Neuronal stem cell (in vitro differentiated cells): Measurements from ENCODE around the gene ERBIN.
"Not testable (repeated sequence)": the region's sequence is repeated elsewhere in the genome, so short reads cannot be mapped to it uniquely, and the experiment has no call there.

Experiments used
- DNase-seq: peaks from one replicate; pipeline ENCODE4 v3.0.0-alpha.2; 2013; ENCODE audit warnings: low spot score
- H2AFZ ChIP-seq: one replicate; pipeline ENCODE4 v1.6.1; 2013; ENCODE audit warnings: mild to moderate bottlenecking, low read length, inconsistent platforms
- H2AK5ac ChIP-seq: 2 replicates; pipeline ENCODE4 v1.6.1; 2013; ENCODE audit warnings: low read depth, mild to moderate bottlenecking, inconsistent platforms, low read length, moderate library complexity, mixed read lengths
- H2BK120ac ChIP-seq: 2 replicates; pipeline ENCODE4 v1.6.1; 2013; ENCODE audit warnings: low read depth, mild to moderate bottlenecking, inconsistent platforms, low read length, moderate library complexity, mixed read lengths
- H2BK12ac ChIP-seq: one replicate; pipeline ENCODE4 v1.6.1; 2013; ENCODE audit warnings: low read length, inconsistent platforms
- H2BK15ac ChIP-seq: 2 replicates; pipeline ENCODE4 v1.6.1; 2013; ENCODE audit warnings: mild to moderate bottlenecking, low read length, inconsistent platforms, mixed read lengths
- H2BK5ac ChIP-seq: one replicate; pipeline ENCODE4 v1.6.1; 2013; ENCODE audit warnings: inconsistent platforms, mild to moderate bottlenecking, low read length, moderate library complexity
- H3K14ac ChIP-seq: one replicate; pipeline ENCODE4 v1.6.1; 2013; ENCODE audit warnings: low read length, inconsistent platforms
- H3K18ac ChIP-seq: 2 replicates; pipeline ENCODE4 v1.6.1; 2013; ENCODE audit warnings: low read length, inconsistent platforms
- H3K23ac ChIP-seq: 2 replicates; pipeline ENCODE4 v1.6.1; 2013; ENCODE audit warnings: low read depth, mild to moderate bottlenecking, mixed read lengths, low read length, inconsistent platforms; ENCODE audit not compliant: poor library complexity
- H3K27ac ChIP-seq: replicated peaks from 3 replicates; pipeline ENCODE4 v1.5.1; 2013; ENCODE audit warnings: low read length, inconsistent platforms
- H3K27me3 ChIP-seq, 3 experiments: 2 replicates each; pipeline ENCODE4 v1.6.1; 2013; ENCODE audit warnings: low read length in 3 of 3, mild to moderate bottlenecking in 2 of 3, inconsistent platforms in 1 of 3, low read depth in 1 of 3, mixed read lengths in 1 of 3, moderate library complexity in 1 of 3; ENCODE audit not compliant: control insufficient read depth in 3 of 3, insufficient read depth in 3 of 3
- H3K36me3 ChIP-seq, 2 donors: replicated peaks in 1 of 2; 2 replicates each; pipeline ENCODE4 v1.6.1; 2013; ENCODE audit warnings: low read length in 2 of 2; ENCODE audit not compliant: control insufficient read depth in 2 of 2, insufficient read depth in 2 of 2
- H3K4ac ChIP-seq: 2 replicates; pipeline ENCODE4 v1.6.1; 2013; ENCODE audit warnings: inconsistent platforms, mild to moderate bottlenecking, low read length, moderate library complexity
- H3K4me1 ChIP-seq, 2 donors: 1 replicate in 1 of 2; 2 replicates in 1 of 2; pipeline ENCODE4 v1.6.1; 2013; ENCODE audit warnings: low read length in 2 of 2, low read depth in 1 of 2; ENCODE audit not compliant: control insufficient read depth in 2 of 2, insufficient read depth in 1 of 2
- H3K4me2 ChIP-seq: one replicate; pipeline ENCODE4 v1.6.1; 2013; ENCODE audit warnings: mild to moderate bottlenecking, low read length, inconsistent platforms; ENCODE audit not compliant: insufficient read depth, poor library complexity, severe bottlenecking
- H3K4me3 ChIP-seq, 2 donors: 2 replicates each; pipeline ENCODE4 v1.5.1; 2013; ENCODE audit warnings: low read length in 2 of 2, mild to moderate bottlenecking in 2 of 2, inconsistent platforms in 1 of 2, moderate library complexity in 1 of 2
- H3K79me1 ChIP-seq: one replicate; pipeline ENCODE4 v1.6.1; 2013; ENCODE audit warnings: low read depth, mild to moderate bottlenecking, inconsistent platforms, low read length, moderate library complexity
- H3K9ac ChIP-seq: one replicate; pipeline ENCODE4 v1.6.1; 2013; ENCODE audit warnings: mild to moderate bottlenecking, low read depth, low read length, inconsistent platforms; ENCODE audit not compliant: poor library complexity
- H3K9me3 ChIP-seq, 2 donors: replicated peaks in 1 of 2; 2 replicates each; pipeline versions ENCODE3 to v1.6.1; 2013; ENCODE audit warnings: low read length in 2 of 2, mild to moderate bottlenecking in 2 of 2, inconsistent platforms in 1 of 2, low read depth in 1 of 2, mixed read lengths in 1 of 2, moderate library complexity in 1 of 2; ENCODE audit not compliant: control insufficient read depth in 2 of 2, insufficient read depth in 1 of 2
- H4K8ac ChIP-seq: one replicate; pipeline ENCODE4 v1.6.1; 2013; ENCODE audit warnings: low read depth, mild to moderate bottlenecking, inconsistent platforms, low read length, moderate library complexity
- H4K91ac ChIP-seq: one replicate; pipeline ENCODE4 v1.6.1; 2013; ENCODE audit warnings: low read length, low read depth, mild to moderate bottlenecking, inconsistent platforms; ENCODE audit not compliant: poor library complexity
- whole genome bisulfite sequencing, 2 donors: extraction: QIAGEN DNeasy Blood & Tissue Kit; methylation state at CpG; one replicate each; pipeline ENCODE4 v1.1.7; 2013; ENCODE audit warnings: missing lambda C conversion rate in 2 of 2, mixed read lengths in 1 of 2; ENCODE audit not compliant: insufficient read length in 2 of 2, insufficient replicate concordance in 1 of 2; ENCODE audit errors: extremely low coverage in 2 of 2; 5-methylcytosine and 5-hydroxymethylcytosine counted together

The ERBIN gene

DNA sequence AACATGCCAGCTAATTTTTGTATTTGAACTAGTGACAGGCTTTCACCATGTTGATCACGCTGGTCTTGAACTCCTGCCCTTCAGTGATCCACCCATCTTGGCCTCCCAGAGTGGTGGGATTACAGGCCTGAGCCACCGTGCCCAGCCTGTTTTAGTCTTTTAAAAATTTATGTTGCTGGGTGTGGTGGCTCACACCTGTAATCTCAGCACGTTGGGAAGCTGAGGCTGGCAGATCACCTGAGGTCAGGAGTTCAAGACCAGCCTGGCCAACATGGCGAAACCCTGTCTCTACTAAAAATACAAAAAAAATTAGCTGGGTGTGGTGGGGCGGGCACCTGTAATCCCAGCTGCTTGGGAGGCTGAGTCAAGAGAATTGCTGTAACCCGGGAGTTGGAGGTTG, 10.7 kb upstream of the ERBIN start:
- not testable (repeated sequence) for H3K9ac ChIP-seq, H3K4me3 ChIP-seq, H4K91ac ChIP-seq, H2BK12ac ChIP-seq, H3K18ac ChIP-seq, H3K4me1 ChIP-seq, H2AFZ ChIP-seq, H3K14ac ChIP-seq, H2BK5ac ChIP-seq, H4K8ac ChIP-seq, H2BK15ac ChIP-seq, H3K4ac ChIP-seq, H3K9me3 ChIP-seq, H3K4me2 ChIP-seq, H2AK5ac ChIP-seq, H3K23ac ChIP-seq, H2BK120ac ChIP-seq, H3K79me1 ChIP-seq, H3K27ac ChIP-seq, DNase-seq, H3K36me3 ChIP-seq
- peaks cover 0 to 14% (median 0%) of the 10 kb centered on the region in 3 experiments for H3K27me3 ChIP-seq
- WGBS, 2 donors, result no CpG with 5 or more reads among the region's 6 CpGs

DNA sequence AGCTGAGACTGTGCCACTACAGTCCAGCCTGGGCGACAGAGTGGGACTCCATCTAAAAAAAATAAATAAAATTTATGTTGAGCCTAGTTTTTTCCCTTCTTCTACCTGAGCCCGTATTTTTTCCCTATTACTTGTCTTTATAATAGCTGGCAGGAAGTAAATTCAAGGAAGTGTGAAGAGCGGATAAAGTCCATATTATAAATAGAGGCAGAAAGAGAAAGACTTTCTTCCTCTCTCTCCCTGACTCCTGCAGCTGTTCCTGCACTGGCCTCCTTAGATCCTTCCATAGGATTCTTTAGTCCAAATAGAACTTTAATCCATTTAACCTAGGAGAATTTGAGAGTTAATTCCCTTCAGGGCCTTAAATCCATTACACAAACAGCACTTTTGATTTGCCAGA, 10.3 kb upstream of the ERBIN start:
- H3K27ac ChIP-seq, result no peak overlapping the region
- no peak overlapping the region for H3K23ac ChIP-seq
- H4K8ac ChIP-seq, result no peak overlapping the region
- H2AK5ac ChIP-seq, result no peak overlapping the region
- H3K4me1 ChIP-seq, result peaks cover 0 to 2% of the 10 kb centered on the region in 2 donors
- no peak for DNase-seq
- H3K79me1 ChIP-seq, result no peaks in the 10 kb centered on the region
- peaks cover 0 to 14% (median 0%) of the 10 kb centered on the region in 3 experiments for H3K27me3 ChIP-seq
- H3K18ac ChIP-seq, result no peak overlapping the region
- H2BK12ac ChIP-seq, result no peak overlapping the region
- H3K4ac ChIP-seq, result no peak overlapping the region
- H2BK120ac ChIP-seq, result no peak overlapping the region
- no peak overlapping the region for H3K4me2 ChIP-seq
- no peak overlapping the region for H3K14ac ChIP-seq
- no peak overlapping the region for H3K9ac ChIP-seq
- no peak overlapping the region for H4K91ac ChIP-seq
- H3K4me3 ChIP-seq, result no peak overlapping the region
- no peak overlapping the region for H2AFZ ChIP-seq
- no peaks in the 10 kb centered on the region for H3K9me3 ChIP-seq
- no peak overlapping the region for H2BK5ac ChIP-seq
- WGBS, 2 donors, result no CpG with 5 or more reads among the region's 3 CpGs
- H2BK15ac ChIP-seq, result no peak overlapping the region
- H3K36me3 ChIP-seq, result no peaks in the 10 kb centered on the region

DNA sequence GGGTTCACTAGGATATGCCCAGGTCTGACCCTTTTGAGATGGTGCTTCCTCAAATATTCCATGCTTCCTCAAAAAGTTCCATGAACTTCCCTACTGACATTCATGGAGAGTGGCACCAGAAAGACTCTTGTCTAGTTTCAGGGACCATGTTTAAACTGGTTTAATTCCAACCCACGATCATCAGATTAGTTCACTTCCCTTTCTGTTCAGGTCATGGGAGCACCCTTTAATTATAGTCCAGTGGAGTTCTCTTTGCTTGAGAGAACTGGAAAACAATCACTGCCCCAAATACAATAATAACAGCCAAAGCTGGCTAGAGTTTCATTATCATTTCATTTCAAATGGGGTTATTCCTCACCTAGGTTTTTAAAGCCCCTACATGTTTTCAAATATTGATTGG, 9.7 kb upstream of the ERBIN start:
- H3K27ac ChIP-seq, result no peak overlapping the region
- no peak overlapping the region for H3K14ac ChIP-seq
- no peak overlapping the region for H2AK5ac ChIP-seq
- H2BK5ac ChIP-seq, result no peak overlapping the region
- no peak overlapping the region for H3K4ac ChIP-seq
- peaks cover 0 to 14% (median 0%) of the 10 kb centered on the region in 3 experiments for H3K27me3 ChIP-seq
- no peak for DNase-seq
- H3K23ac ChIP-seq, result no peak overlapping the region
- H3K9me3 ChIP-seq, result no peaks in the 10 kb centered on the region
- WGBS, 2 donors, result no CpG with 5 or more reads among the region's 1 CpG
- no peaks in the 10 kb centered on the region for H3K36me3 ChIP-seq
- H2BK120ac ChIP-seq, result no peak overlapping the region
- H4K8ac ChIP-seq, result no peak overlapping the region
- H2BK12ac ChIP-seq, result no peak overlapping the region
- H3K9ac ChIP-seq, result no peak overlapping the region
- no peaks in the 10 kb centered on the region for H3K79me1 ChIP-seq
- H4K91ac ChIP-seq, result no peak overlapping the region
- H2BK15ac ChIP-seq, result no peak overlapping the region
- H3K4me2 ChIP-seq, result no peak overlapping the region
- H3K18ac ChIP-seq, result no peak overlapping the region
- H3K4me3 ChIP-seq, result no peak overlapping the region
- H2AFZ ChIP-seq, result no peak overlapping the region
- H3K4me1 ChIP-seq, result peaks cover 2% of the 10 kb centered on the region in 2 donors

DNA sequence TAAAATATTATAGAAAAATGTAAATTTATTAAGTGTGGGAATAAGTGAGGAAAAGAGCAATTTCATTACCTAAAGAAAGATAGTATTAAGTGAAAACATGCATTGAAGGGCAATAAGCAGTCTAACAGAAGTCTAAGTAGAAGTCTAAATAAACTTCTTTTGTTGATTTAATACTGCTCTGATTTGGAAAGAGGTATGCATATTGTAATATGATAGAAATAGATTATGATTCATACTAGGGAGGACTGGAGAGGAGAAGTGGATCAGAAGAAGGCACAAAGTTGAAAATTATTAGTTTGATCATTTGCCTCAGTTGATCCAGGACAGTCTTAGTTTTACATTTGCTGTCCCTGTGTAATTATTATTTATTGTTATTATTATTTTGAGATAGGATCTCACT, 6.6 kb upstream of the ERBIN start:
- no peak overlapping the region for H2BK12ac ChIP-seq
- H3K18ac ChIP-seq, result no peak overlapping the region
- H2BK15ac ChIP-seq, result no peak overlapping the region
- no peak overlapping the region for H2AFZ ChIP-seq
- no peak overlapping the region for H4K8ac ChIP-seq
- no peak overlapping the region for H3K4me3 ChIP-seq
- DNase-seq, result no peak
- no peak overlapping the region for H3K4me2 ChIP-seq
- H3K9me3 ChIP-seq, result no peaks in the 10 kb centered on the region
- no peak overlapping the region for H2AK5ac ChIP-seq
- H3K79me1 ChIP-seq, result no peaks in the 10 kb centered on the region
- peaks cover 0 to 3% (median 0%) of the 10 kb centered on the region in 3 experiments for H3K27me3 ChIP-seq
- no peak overlapping the region for H2BK120ac ChIP-seq
- peaks cover 0 to 2% of the 10 kb centered on the region in 2 donors for H3K4me1 ChIP-seq
- H3K36me3 ChIP-seq, result no peaks in the 10 kb centered on the region
- no peak overlapping the region for H3K4ac ChIP-seq
- no peak overlapping the region for H2BK5ac ChIP-seq
- H3K23ac ChIP-seq, result no peak overlapping the region
- H3K27ac ChIP-seq, result no peak overlapping the region
- H4K91ac ChIP-seq, result no peak overlapping the region
- H3K9ac ChIP-seq, result no peak overlapping the region
- no peak overlapping the region for H3K14ac ChIP-seq
